Neural progenitor cell (in vitro differentiated cells): ENCODE results near the gene WNK1. TPM values are rescaled to one million over a fixed set of nuclear protein-coding genes. Genes with fewer than 3 reads are reported as not detected.

Experiments used
- DNase-seq: peaks from one replicate; pipeline ENCODE4 v3.0.0-alpha.2; 2016; ENCODE audit warnings: low spot score
- H2AFZ ChIP-seq: fragments of 200-600 bp; sonication (generic); replicated peaks from 2 replicates; pipeline ENCODE4 v1.6.1; 2016; ENCODE audit warnings: antibody characterized with exemption
- H3F3A ChIP-seq: fragments of 200-600 bp; sonication (generic); 2 replicates; pipeline ENCODE4 v1.6.1; 2016; ENCODE audit warnings: antibody characterized with exemption, low read depth
- H3K27ac ChIP-seq: fragments of 200-600 bp; sonication (generic); 2 replicates; pipeline ENCODE4 v1.5.1; 2016; ENCODE audit warnings: mild to moderate bottlenecking
- H3K27me3 ChIP-seq: fragments of 200-600 bp; sonication (generic); 2 replicates; pipeline ENCODE4 v1.6.1; 2016; ENCODE audit warnings: mild to moderate bottlenecking, moderate library complexity
- H3K36me3 ChIP-seq: fragments of 200-600 bp; sonication (generic); 2 replicates; pipeline ENCODE4 v1.5.1; 2016
- H3K4me1 ChIP-seq: fragments of 200-600 bp; sonication (generic); 2 replicates; pipeline ENCODE4 v1.6.1; 2016; ENCODE audit warnings: mixed run types
- H3K4me2 ChIP-seq: fragments of 200-600 bp; sonication (generic); 2 replicates; pipeline ENCODE4 v1.6.1; 2016
- H3K4me3 ChIP-seq: fragments of 200-600 bp; sonication (generic); 2 replicates; pipeline ENCODE4 v1.5.1; 2016
- H3K79me2 ChIP-seq: fragments of 200-600 bp; sonication (generic); 2 replicates; pipeline ENCODE4 v1.6.1; 2016; ENCODE audit warnings: low read depth
- H3K9ac ChIP-seq: fragments of 200-600 bp; sonication (generic); 2 replicates; pipeline ENCODE4 v1.6.1; 2016
- H3K9me3 ChIP-seq: fragments of 200-600 bp; sonication (generic); 2 replicates; pipeline ENCODE4 v1.5.1; 2016; ENCODE audit warnings: low read depth
- H4K20me1 ChIP-seq: fragments of 200-600 bp; sonication (generic); 2 replicates; pipeline ENCODE4 v1.6.1; 2016; ENCODE audit warnings: low read depth
- H3K27ac Mint-ChIP-seq: 3 replicates; pipeline ENCODE4 v1.8.0; 2021; ENCODE audit warnings: mixed read lengths
- H3K27me3 Mint-ChIP-seq: 2 replicates; pipeline ENCODE4 v1.8.0; 2022; ENCODE audit warnings: low read depth, mild to moderate bottlenecking, inconsistent platforms, moderate library complexity, mixed read lengths; ENCODE audit not compliant: insufficient read depth
- H3K36me3 Mint-ChIP-seq: 3 replicates; pipeline ENCODE4 v1.8.0; 2021; ENCODE audit warnings: mixed read lengths
- H3K4me1 Mint-ChIP-seq: 3 replicates; pipeline ENCODE4 v1.8.0; 2021; ENCODE audit warnings: mixed read lengths
- H3K4me3 Mint-ChIP-seq: 3 replicates; pipeline ENCODE4 v1.8.0; 2021; ENCODE audit warnings: mild to moderate bottlenecking, moderate library complexity, mixed read lengths
- H3K9me3 Mint-ChIP-seq: 3 replicates; pipeline ENCODE4 v1.8.0; 2020; ENCODE audit warnings: mixed read lengths
- CTCF ChIP-seq: fragments of 200-600 bp; sonication (generic); IDR thresholded peaks from 2 replicates; pipeline ENCODE4 v1.5.1; 2017; ENCODE audit warnings: antibody characterized with exemption, mild to moderate bottlenecking
- EZH2 ChIP-seq: fragments of 200-600 bp; sonication (generic); IDR thresholded peaks from 2 replicates; pipeline ENCODE4 v1.6.1; 2017; ENCODE audit warnings: antibody characterized with exemption, mild to moderate bottlenecking, moderate library complexity
- EZH2phosphoT487 ChIP-seq: fragments of 200-600 bp; sonication (generic); IDR thresholded peaks from 2 replicates; pipeline ENCODE4 v1.6.1; 2017; ENCODE audit warnings: antibody characterized with exemption
- total RNA-seq: library from RNA; depleted of rRNA; stranded (reverse); fragments of >200 nt; gene quantifications from 2 replicates; pipeline ENCODE4 v1.2.3, GENCODE V29; 2015; ENCODE audit warnings: low replicate concordance

Gene WNK1
- total RNA-seq, 1 donor from 2014 or later: 73.1 TPM

GRCh38 chr12:836952-837351, 84.6 kb downstream of the WNK1 start:
- no peak overlapping the region for H3K9ac ChIP-seq
- H3K79me2 ChIP-seq: peaks cover 40% of the 10 kb centered on the region
- TF ChIP-seq CTCF: no peak
- no peak for TF ChIP-seq EZH2phosphoT487
- TF ChIP-seq EZH2: no peak
- no peak for DNase-seq
- no peaks in the 10 kb centered on the region for H3K9me3 ChIP-seq
- no peaks in the 10 kb centered on the region for H3K4me1 ChIP-seq
- H3K4me2 ChIP-seq: no peak overlapping the region
- no peaks in the 10 kb centered on the region for H3F3A ChIP-seq
- H3K27me3 ChIP-seq: no peaks in the 10 kb centered on the region
- no peak overlapping the region for H3K4me3 ChIP-seq
- Mint-ChIP-seq H3K36me3 (peaks cover 11% of the 10 kb centered on the region), H3K4me1 (no peaks in the 10 kb centered on the region), H3K27me3 (no peaks in the 10 kb centered on the region), H3K27ac (no peak overlapping the region), H3K9me3 (no peaks in the 10 kb centered on the region), H3K4me3 (no peak overlapping the region)
- H3K27ac ChIP-seq: no peak overlapping the region
- H4K20me1 ChIP-seq: no peaks in the 10 kb centered on the region
- H3K36me3 ChIP-seq: no peaks in the 10 kb centered on the region
- H2AFZ ChIP-seq: no peak overlapping the region

- H3F3A ChIP-seq: no peaks in the 10 kb centered on the region
- Mint-ChIP-seq H3K4me3 (no peak overlapping the region), H3K9me3 (no peaks in the 10 kb centered on the region), H3K27me3 (no peaks in the 10 kb centered on the region), H3K36me3 (peaks cover 13% of the 10 kb centered on the region), H3K27ac (no peak overlapping the region), H3K4me1 (no peaks in the 10 kb centered on the region)
- H3K4me3 ChIP-seq: no peak overlapping the region
- peaks cover 41% of the 10 kb centered on the region for H3K79me2 ChIP-seq
- no peak overlapping the region for H3K27ac ChIP-seq
- H3K36me3 ChIP-seq: no peaks in the 10 kb centered on the region
- H3K4me1 ChIP-seq: no peaks in the 10 kb centered on the region
- H3K9me3 ChIP-seq: no peaks in the 10 kb centered on the region
- no peaks in the 10 kb centered on the region for H4K20me1 ChIP-seq
- TF ChIP-seq CTCF (no peak), EZH2phosphoT487 (no peak)
- H3K27me3 ChIP-seq: no peaks in the 10 kb centered on the region
- H2AFZ ChIP-seq: no peak overlapping the region
- H3K9ac ChIP-seq: no peak overlapping the region
- DNase-seq: no peak
- H3K4me2 ChIP-seq: no peak overlapping the region
Measured at GRCh38 chr12:837548-837947, 85.2 kb downstream of the WNK1 start.

- no peaks in the 10 kb centered on the region for H3K4me1 ChIP-seq
- H4K20me1 ChIP-seq: no peaks in the 10 kb centered on the region
- Mint-ChIP-seq H3K36me3 (peaks cover 20% of the 10 kb centered on the region), H3K4me3 (no peak overlapping the region), H3K27ac (no peak overlapping the region), H3K27me3 (no peaks in the 10 kb centered on the region), H3K4me1 (no peaks in the 10 kb centered on the region), H3K9me3 (no peaks in the 10 kb centered on the region)
- no peak for DNase-seq
- no peaks in the 10 kb centered on the region for H3K27me3 ChIP-seq
- no peak overlapping the region for H2AFZ ChIP-seq
- TF ChIP-seq EZH2phosphoT487 (no peak), CTCF (no peak), EZH2 (no peak)
- H3K9ac ChIP-seq: no peak overlapping the region
- peaks cover 48% of the 10 kb centered on the region for H3K79me2 ChIP-seq
- H3K27ac ChIP-seq: no peak overlapping the region
- H3K36me3 ChIP-seq: no peaks in the 10 kb centered on the region
- no peak overlapping the region for H3K4me3 ChIP-seq
- peaks cover 4% of the 10 kb centered on the region for H3F3A ChIP-seq
- no peaks in the 10 kb centered on the region for H3K9me3 ChIP-seq
- H3K4me2 ChIP-seq: no peak overlapping the region
Measured at GRCh38 chr12:843609-844008, 91.2 kb downstream of the WNK1 start.

GRCh38 chr12:846421-846820, 94.0 kb downstream of the WNK1 start:
- no peak overlapping the region for H3K4me2 ChIP-seq
- no peak overlapping the region for H2AFZ ChIP-seq
- H3K36me3 Mint-ChIP-seq: peaks cover 22% of the 10 kb centered on the region
- peaks cover 4% of the 10 kb centered on the region for H3F3A ChIP-seq
- no peak overlapping the region for H3K4me3 Mint-ChIP-seq
- H3K4me1 ChIP-seq: no peaks in the 10 kb centered on the region
- no peaks in the 10 kb centered on the region for H3K36me3 ChIP-seq
- H3K27ac ChIP-seq: no peak overlapping the region
- no peak overlapping the region for H3K4me3 ChIP-seq
- no peaks in the 10 kb centered on the region for H3K9me3 Mint-ChIP-seq
- no peaks in the 10 kb centered on the region for H3K4me1 Mint-ChIP-seq
- no peaks in the 10 kb centered on the region for H3K27me3 Mint-ChIP-seq
- H3K9me3 ChIP-seq: no peaks in the 10 kb centered on the region
- no peaks in the 10 kb centered on the region for H3K27me3 ChIP-seq
- H4K20me1 ChIP-seq: peaks cover 7% of the 10 kb centered on the region
- H3K27ac Mint-ChIP-seq: no peak overlapping the region
- no peak for DNase-seq
- H3K9ac ChIP-seq: no peak overlapping the region
- H3K79me2 ChIP-seq: peaks cover 57% of the 10 kb centered on the region
- TF ChIP-seq EZH2 (no peak), EZH2phosphoT487 (no peak), CTCF (no peak)
